Occipital lobe (tissue), 2 donors: Measurements from ENCODE around the gene FILIP1L. TPM values are rescaled to one million over a fixed set of nuclear protein-coding genes. Genes with fewer than 3 reads are reported as not detected.

Experiments used
- DNase-seq: peaks from one replicate; lab custom pipeline; 2025; lab: John Stamatoyannopoulos, UW
- total RNA-seq: library from RNA; depleted of rRNA; stranded (reverse); fragments of >200 nt; gene quantifications from one replicate; pipeline ENCODE4 v1.2.3, GENCODE V29; 2014

Gene FILIP1L
- total RNA-seq, 1 donor from 2014 or later, result 1.2 TPM

GRCh38 chr3:99954914-99955644 is 159.2 kb downstream of the FILIP1L start:
- no peak for DNase-seq

- no peak for DNase-seq
Measured at GRCh38 chr3:99953596-99953995, 160.7 kb downstream of the FILIP1L start.

- DNase-seq, result no peak
Measured at GRCh38 chr3:99952306-99952705, 162.0 kb downstream of the FILIP1L start.

- no peak for DNase-seq
Measured at GRCh38 chr3:99951701-99952100, 162.6 kb downstream of the FILIP1L start.

GRCh38 chr3:99950921-99951320 is 163.4 kb downstream of the FILIP1L start:
- DNase-seq, result no peak

GRCh38 chr3:99949956-99950670 is 164.2 kb downstream of the FILIP1L start:
- DNase-seq, result no peak

- no peak for DNase-seq
Measured at GRCh38 chr3:99948467-99949089, 165.7 kb downstream of the FILIP1L start.

- no peak for DNase-seq
Measured at GRCh38 chr3:99947356-99947755, 166.9 kb downstream of the FILIP1L start.

- DNase-seq, result no peak
Measured at GRCh38 chr3:99945328-99945995, 168.8 kb downstream of the FILIP1L start.

GRCh38 chr3:99943931-99944761 is 170.2 kb downstream of the FILIP1L start:
- DNase-seq, result no peak

GRCh38 chr3:99941211-99941610 is 173.1 kb downstream of the FILIP1L start:
- DNase-seq, result no peak

GRCh38 chr3:99940350-99940749 is 174.0 kb downstream of the FILIP1L start:
- no peak for DNase-seq

- no peak for DNase-seq
Measured at GRCh38 chr3:99939876-99940275, 174.4 kb downstream of the FILIP1L start.

GRCh38 chr3:99938270-99938911 is 175.9 kb downstream of the FILIP1L start:
- no peak for DNase-seq

- no peak for DNase-seq
Measured at GRCh38 chr3:99934975-99935797, 179.1 kb downstream of the FILIP1L start.

- no peak for DNase-seq
Measured at GRCh38 chr3:99933971-99934750, 180.1 kb downstream of the FILIP1L start.

GRCh38 chr3:99931059-99931458 is 183.2 kb downstream of the FILIP1L start:
- no peak for DNase-seq

GRCh38 chr3:99929745-99930139 is 184.6 kb downstream of the FILIP1L start:
- DNase-seq, result no peak
